Activated CD8-positive, alpha-beta memory T cell treated with anti-CD3 and anti-CD28 coated beads, Interleukin-2, amount 50 U/mL, for 24 hours (primary cell): ENCODE measurements around the gene POGZ.

Experiments
- DNase-seq: peaks from one replicate; pipeline ENCODE4 v3.0.0-alpha.2; 2020; ENCODE audit errors: extremely low read depth

Gene POGZ

GRCh38 chr1:151372058-151372934 is 87.0 kb downstream of the POGZ start, which contains the start of gene SELENBP1:
TSS of gene SELENBP1 (minus strand) at chr1:151372705. CDS start at chr1:151372641, 64 bp downstream.
- no peak for DNase-seq

DNA sequence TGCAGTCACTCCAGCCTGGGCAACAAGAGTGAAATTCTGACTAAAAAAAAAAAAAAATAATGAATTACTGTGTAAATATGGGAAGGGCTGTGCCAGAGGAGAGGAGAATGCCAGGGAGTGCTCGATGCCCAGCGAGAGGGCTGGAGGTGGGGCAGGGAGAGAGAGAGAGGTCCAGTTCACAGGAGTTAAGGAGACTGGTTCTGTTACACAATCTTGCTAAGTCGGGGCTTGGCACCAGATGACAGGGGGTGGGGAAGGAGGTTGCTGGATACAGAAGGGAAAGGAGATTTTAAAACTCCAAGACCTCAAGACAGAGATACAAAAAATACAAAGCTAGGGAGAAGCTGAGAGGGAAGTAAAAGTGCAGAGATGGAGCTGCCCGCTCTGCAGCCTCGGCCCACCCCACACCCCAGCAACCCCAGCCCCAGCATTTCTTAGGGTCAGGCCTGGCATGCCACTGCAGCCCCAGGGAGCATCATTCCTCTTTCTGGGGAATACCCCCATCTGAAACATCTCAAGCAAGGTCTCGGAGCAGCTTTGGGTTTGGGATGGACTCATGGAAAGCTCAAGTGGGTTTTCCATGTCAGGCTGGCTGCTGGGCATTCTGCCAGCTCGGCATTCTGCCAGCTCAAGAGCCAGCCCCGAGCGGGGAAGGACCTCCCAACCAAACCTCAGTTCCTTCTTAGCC is 87.8 kb downstream of the POGZ start:
- no peak for DNase-seq

- DNase-seq = no peak
These were observed 88.9 kb downstream of the POGZ start for GRCh38 chr1:151370211-151370911.

DNA sequence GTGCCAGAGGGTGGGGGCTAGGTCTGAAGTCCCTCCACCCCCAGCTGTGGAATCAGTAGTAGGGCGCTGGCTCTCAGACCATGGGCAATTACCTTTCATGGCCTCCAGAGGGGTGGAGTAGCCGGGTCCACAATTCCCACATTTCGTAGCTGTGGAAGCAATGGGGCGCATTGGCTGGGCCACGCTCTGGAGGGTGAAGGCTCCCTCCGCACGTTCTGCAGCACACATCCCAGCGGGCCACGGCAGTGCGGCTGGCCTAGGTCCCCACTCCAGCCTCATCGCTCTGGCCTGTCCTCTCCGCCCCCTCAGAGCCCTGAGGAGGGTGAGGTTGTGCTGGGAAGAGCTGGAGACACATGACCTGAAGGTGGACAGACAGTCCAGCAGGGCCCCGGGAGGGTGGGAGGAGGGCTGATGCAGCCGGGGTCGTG is 89.7 kb downstream of the POGZ start:
- no peak for DNase-seq

- no peak for DNase-seq
These were observed 90.0 kb downstream of the POGZ start for GRCh38 chr1:151369302-151369610.

DNA sequence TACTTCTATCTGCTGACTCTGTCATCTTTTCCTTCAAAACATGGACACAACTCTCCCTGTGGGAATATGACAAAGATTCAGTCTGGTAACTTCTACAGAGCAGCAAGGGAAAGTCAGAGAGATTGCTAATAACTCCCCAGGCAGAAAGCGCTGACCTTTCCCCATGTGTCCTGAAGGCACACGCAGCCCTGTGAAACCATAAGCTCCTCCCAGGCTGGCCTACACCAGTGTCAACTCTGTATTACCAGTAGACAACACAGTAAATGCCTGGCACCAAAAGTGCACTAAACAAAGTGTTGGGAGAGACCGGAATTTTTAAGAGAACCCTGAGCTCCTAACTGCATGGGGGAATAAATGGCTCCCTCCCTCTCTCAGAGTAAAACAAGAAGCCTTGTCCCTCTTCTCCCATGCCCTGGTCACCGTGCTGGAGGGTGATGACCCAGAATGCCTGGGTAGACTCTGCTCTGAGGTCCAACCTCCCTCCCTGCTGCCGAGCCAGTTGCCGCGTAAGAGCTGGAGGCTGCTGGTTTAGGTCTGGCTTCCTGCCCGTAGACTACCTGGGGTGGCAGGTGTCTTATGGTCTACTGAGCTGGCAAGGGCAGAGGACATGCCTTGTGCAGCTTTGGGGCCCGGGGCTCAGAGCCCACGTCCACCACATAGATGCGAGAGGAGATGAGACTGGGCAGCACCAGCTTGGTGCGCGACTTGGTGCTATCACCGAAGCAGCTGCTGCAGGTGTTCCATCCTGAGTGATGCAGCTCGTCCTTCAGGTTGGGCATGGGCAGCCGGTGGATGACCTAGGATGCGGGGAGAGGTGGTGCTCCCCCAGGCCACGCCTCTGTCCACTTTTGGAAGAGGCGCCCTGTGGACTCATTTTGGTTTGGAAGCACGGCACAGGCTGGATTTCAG is 90.6 kb downstream of the POGZ start:
- no peak for DNase-seq

- no peak for DNase-seq
These were observed 91.5 kb downstream of the POGZ start for GRCh38 chr1:151367658-151368392.

DNA sequence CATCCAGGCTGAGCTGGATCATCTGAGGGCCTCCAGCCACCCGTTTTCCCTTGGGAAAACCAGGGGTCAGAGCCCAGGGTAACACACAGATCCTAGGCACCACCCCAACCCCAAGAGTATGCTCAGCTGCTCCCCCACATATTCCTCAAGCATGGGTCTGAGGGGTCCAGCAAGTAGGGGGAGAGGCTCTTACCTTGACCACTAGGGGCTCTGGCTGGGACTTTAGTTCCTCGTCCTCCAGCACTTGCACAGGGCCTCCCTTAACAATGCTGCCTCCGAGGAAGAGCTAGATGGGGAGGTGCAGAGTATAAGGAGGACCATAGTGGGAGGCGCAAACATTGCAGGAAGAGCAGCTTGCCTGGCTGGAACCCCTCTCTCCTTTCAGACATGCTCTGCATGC is 94.3 kb downstream of the POGZ start:
- DNase-seq = no peak

- no peak for DNase-seq
These were observed 96.8 kb downstream of the POGZ start for GRCh38 chr1:151362308-151363155.

DNA sequence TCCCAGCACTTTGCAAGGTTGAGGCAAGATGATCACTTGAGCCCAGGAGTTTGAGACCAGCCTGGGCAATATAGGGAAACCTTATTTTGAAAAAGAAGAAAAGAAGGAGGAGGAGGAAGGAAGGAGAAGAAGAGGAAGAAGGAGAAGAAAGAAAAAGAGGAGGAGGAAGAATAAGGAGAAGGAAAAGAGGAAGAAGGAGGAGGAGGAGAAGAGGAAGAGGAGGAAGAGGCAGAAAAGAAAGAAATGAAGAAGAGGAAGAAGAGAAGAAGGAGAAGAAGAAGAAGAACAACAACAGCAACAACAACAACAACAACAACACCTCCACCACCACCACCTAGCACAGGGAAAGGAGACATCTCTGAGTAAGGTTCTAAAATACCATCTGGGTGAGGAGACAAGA is 97.4 kb downstream of the POGZ start:
- no peak for DNase-seq

- DNase-seq = no peak
These were observed 102.6 kb downstream of the POGZ start for GRCh38 chr1:151356696-151357095.
